ENCODE measurements around the gene SPC24.

DNA sequence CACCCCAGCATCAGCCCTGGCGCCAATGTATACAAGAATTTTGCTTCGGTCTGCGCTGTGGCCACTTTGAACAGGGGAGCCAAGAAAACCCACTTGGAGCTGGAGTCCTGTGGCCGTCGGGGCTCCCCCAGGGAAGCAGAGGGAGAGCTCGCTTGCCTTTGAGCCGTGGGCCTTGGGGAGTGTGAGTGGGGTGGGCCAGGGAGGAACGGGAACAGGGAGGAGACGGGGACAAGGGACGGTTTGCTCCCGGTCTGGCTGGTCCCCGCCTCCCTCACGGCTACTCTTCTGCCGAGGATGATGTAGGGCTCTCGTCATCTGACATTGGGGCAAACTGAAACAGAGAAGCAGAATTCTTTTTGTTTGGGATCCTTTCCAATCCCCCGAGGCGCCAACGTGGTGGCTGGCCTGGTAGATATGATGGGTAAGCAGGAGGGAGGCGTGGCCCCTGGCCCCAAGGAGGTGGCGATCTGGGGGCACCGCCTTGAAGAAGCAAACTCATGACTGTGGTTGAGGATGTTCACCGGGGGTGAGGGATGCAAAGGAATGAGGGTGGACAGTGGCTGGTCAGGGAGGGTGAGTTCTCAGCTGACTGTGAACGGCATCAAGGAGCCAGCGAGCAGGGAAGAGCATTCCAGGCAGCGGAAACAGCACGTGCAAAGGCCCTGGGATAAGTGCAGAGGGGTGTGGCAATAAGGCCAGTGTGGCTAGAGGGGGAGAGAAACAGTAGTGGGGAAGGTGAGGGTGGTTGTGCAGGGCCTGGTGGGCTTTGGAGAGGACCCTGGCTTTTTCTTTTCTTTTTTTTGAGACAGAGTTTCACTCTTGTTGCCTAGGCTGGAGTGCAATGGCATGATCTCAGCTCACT is 10.9 kb upstream of the SPC24 start:
- no peak for TF ChIP-seq EZH2 (IDR thresholded peaks at IDR 0.05)
- no peak for TF ChIP-seq POLR2AphosphoS5 (IDR thresholded peaks at IDR 0.05; ENCODE audit: borderline replicate concordance, low read depth, low read length)

Measured in SK-N-MC (cell line).